NCI-H2029 (cell line): ENCODE results near the gene RNF103.
"Not testable (repeated sequence)": the region's sequence is repeated elsewhere in the genome, so short reads cannot be mapped to it uniquely, and the experiment has no call there.

Experiments used
- DNase-seq: peaks from one replicate; lab custom pipeline; 2025; lab: John Stamatoyannopoulos, UW

The RNF103 gene

GRCh38 chr2:86624267-86624547 is 542 bp upstream of the RNF103 start:
- DNase-seq, result no peak

GRCh38 chr2:86623043-86623493 is 597 bp downstream of the RNF103 start:
- DNase-seq, result no peak

GRCh38 chr2:86622519-86623042 is 1.1 kb downstream of the RNF103 start:
- DNase-seq, result no peak

- DNase-seq, result no peak
These were observed 2.3 kb downstream of the RNF103 start for GRCh38 chr2:86621280-86621943.

- DNase-seq, result no peak
These were observed 5.9 kb downstream of the RNF103 start for GRCh38 chr2:86617738-86618137.

GRCh38 chr2:86617153-86617552 is 6.5 kb downstream of the RNF103 start:
- DNase-seq, result no peak

- no peak for DNase-seq
These were observed 7.2 kb downstream of the RNF103 start for GRCh38 chr2:86616502-86616901.

GRCh38 chr2:86615596-86615995 is 8.1 kb downstream of the RNF103 start:
- no peak for DNase-seq

GRCh38 chr2:86613515-86613914 is 10.2 kb downstream of the RNF103 start:
- no peak for DNase-seq

- DNase-seq, result no peak
These were observed 12.8 kb downstream of the RNF103 start for GRCh38 chr2:86610871-86611270.

GRCh38 chr2:86608832-86609410 is 14.7 kb downstream of the RNF103 start:
- no peak for DNase-seq

- no peak for DNase-seq
These were observed 19.8 kb downstream of the RNF103 start for GRCh38 chr2:86603905-86604304.

- DNase-seq, result no peak
These were observed 24.7 kb downstream of the RNF103 start for GRCh38 chr2:86598966-86599365.

- DNase-seq, result no peak
These were observed 27.5 kb downstream of the RNF103 start for GRCh38 chr2:86596118-86596517.

GRCh38 chr2:86593266-86593665 is 30.4 kb downstream of the RNF103 start:
- DNase-seq, result no peak

GRCh38 chr2:86592547-86593230 is 31.0 kb downstream of the RNF103 start:
- no peak for DNase-seq

- DNase-seq, result not testable (repeated sequence)
These were observed 34.0 kb downstream of the RNF103 start for GRCh38 chr2:86589701-86590100.

GRCh38 chr2:86584151-86584913 is 39.3 kb downstream of the RNF103 start:
- no peak for DNase-seq

- DNase-seq, result no peak
These were observed 43.1 kb downstream of the RNF103 start for GRCh38 chr2:86580560-86580959.

GRCh38 chr2:86577817-86578456 is 45.7 kb downstream of the RNF103 start:
- DNase-seq, result no peak

GRCh38 chr2:86570059-86570458 is 53.6 kb downstream of the RNF103 start:
- DNase-seq, result no peak

GRCh38 chr2:86566821-86567190 is 56.9 kb downstream of the RNF103 start:
- DNase-seq, result no peak
